Lung (tissue), 12 donors: Measurements from ENCODE around the gene ZNF532. TPM values are rescaled to one million over a fixed set of nuclear protein-coding genes. Genes with fewer than 3 reads are reported as not detected.
"Not testable (repeated sequence)": the region's sequence is repeated elsewhere in the genome, so short reads cannot be mapped to it uniquely, and the experiment has no call there.

Source experiments
- ATAC-seq: fragments of 200-7000 bp; cut with Tn5 transposase; one replicate; pipeline ENCODE4 v1.9.1; 2020; ENCODE audit warnings: moderate number of reproducible peaks; ENCODE audit not compliant: insufficient read depth, low FRiP score
- DNase-seq, 3 donors: peaks; one replicate each; pipeline ENCODE4 v3.0.0-alpha.2; 2013 to 2017
- H3K27ac ChIP-seq, 2 donors: one replicate each; pipeline ENCODE4 v1.5.1; 2013; ENCODE audit warnings: mild to moderate bottlenecking in 2 of 2, moderate library complexity in 2 of 2, control low read depth in 1 of 2, inconsistent platforms in 1 of 2, low read depth in 1 of 2, low read length in 1 of 2
- H3K27me3 ChIP-seq, 3 donors: one replicate each; pipeline ENCODE4 v1.5.1; 2013; ENCODE audit warnings: low read length in 2 of 3; ENCODE audit not compliant: control insufficient read depth in 3 of 3, insufficient read depth in 3 of 3
- H3K36me3 ChIP-seq, 4 donors: one replicate each; pipeline ENCODE4 v1.5.1; 2013; ENCODE audit warnings: low read length in 4 of 4, mild to moderate bottlenecking in 1 of 4, moderate library complexity in 1 of 4; ENCODE audit not compliant: control insufficient read depth in 4 of 4, insufficient read depth in 4 of 4
- H3K4me1 ChIP-seq, 5 donors: one replicate each; pipeline ENCODE4 v1.5.1; 2013; ENCODE audit warnings: low read length in 5 of 5, mild to moderate bottlenecking in 2 of 5, moderate library complexity in 1 of 5; ENCODE audit not compliant: control insufficient read depth in 5 of 5, insufficient read depth in 5 of 5
- H3K4me3 ChIP-seq: one replicate; pipeline ENCODE4 v1.5.1; 2013; ENCODE audit warnings: mild to moderate bottlenecking, control low read depth, moderate library complexity
- H3K9ac ChIP-seq, 2 donors: one replicate each; pipeline ENCODE4 v1.5.1; 2013; ENCODE audit warnings: low read length in 2 of 2, control low read depth in 1 of 2; ENCODE audit not compliant: insufficient read depth in 1 of 2
- H3K9me3 ChIP-seq, 4 donors: one replicate each; pipeline ENCODE4 v1.5.1; 2013; ENCODE audit warnings: low read length in 3 of 4, mild to moderate bottlenecking in 1 of 4, moderate library complexity in 1 of 4; ENCODE audit not compliant: control insufficient read depth in 4 of 4, insufficient read depth in 3 of 4
- WGBS, 2 donors: extraction: QIAGEN DNeasy Blood & Tissue Kit; methylation state at CpG; one replicate each; pipeline ENCODE4 v1.1.7; 2013; 5-methylcytosine and 5-hydroxymethylcytosine counted together
- polyA plus RNA-seq, 2 donors: library from polyadenylated mRNA; stranded (reverse); fragments of 200-250 nt; gene quantifications; one replicate each; pipeline ENCODE4 v1.2.1, GENCODE V29; 2013
- total RNA-seq, 2 donors: library from RNA; depleted of rRNA in 1 of 2; stranded (reverse); fragments of >200 nt in 1 of 2; gene quantifications; one replicate each; pipeline ENCODE4 v1.2.1, GENCODE V29; 2014 to 2021
- TF ChIP-seq, protein P1 (sequence below): IDR thresholded peaks from 2 replicates; pipeline ENCODE4 v1.5.1; 2012; ENCODE audit warnings: mild to moderate bottlenecking; ENCODE audit errors: control extremely low read depth, extremely low read depth
- donor health status: control.
- donor health status: control.
- donor health status: Bipolar disorder and iron deficiency.
- donor health status: healthy.
- donor health status: DM: yes; HTN: yes; CAD: no.

Gene ZNF532
- total and polyA plus RNA-seq, 4 donors: 12.3 to 128 (median 38.6) TPM

DNA sequence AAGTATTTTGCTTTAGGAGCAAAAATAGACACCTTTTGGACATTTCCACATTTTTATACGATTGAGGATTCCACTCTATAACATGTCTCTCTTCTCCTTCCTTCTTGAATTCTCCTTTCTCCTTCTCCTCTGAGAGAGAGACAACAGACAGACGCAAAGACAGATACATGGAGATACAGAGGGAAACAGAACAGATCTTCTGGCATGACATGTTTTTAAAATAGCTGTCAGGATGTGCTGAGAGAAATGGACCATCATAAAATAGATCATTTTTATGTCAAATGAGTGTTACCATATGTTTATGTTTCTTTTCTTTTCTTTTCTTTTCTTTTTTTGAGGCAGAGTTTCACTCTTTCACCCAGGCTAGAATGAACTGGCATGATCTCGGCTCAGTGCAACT lies 44.4 kb upstream of the ZNF532 start:
- Histone ChIP-seq H3K36me3 (no peaks in the 10 kb centered on the region), H3K4me3 (no peak overlapping the region), H3K9me3 (no peaks in the 10 kb centered on the region), H3K27me3 (no peaks in the 10 kb centered on the region), H3K9ac (no peak overlapping the region), H3K27ac (no peak overlapping the region), H3K4me1 (no peaks in the 10 kb centered on the region)
- TF ChIP-seq, protein P1, sequence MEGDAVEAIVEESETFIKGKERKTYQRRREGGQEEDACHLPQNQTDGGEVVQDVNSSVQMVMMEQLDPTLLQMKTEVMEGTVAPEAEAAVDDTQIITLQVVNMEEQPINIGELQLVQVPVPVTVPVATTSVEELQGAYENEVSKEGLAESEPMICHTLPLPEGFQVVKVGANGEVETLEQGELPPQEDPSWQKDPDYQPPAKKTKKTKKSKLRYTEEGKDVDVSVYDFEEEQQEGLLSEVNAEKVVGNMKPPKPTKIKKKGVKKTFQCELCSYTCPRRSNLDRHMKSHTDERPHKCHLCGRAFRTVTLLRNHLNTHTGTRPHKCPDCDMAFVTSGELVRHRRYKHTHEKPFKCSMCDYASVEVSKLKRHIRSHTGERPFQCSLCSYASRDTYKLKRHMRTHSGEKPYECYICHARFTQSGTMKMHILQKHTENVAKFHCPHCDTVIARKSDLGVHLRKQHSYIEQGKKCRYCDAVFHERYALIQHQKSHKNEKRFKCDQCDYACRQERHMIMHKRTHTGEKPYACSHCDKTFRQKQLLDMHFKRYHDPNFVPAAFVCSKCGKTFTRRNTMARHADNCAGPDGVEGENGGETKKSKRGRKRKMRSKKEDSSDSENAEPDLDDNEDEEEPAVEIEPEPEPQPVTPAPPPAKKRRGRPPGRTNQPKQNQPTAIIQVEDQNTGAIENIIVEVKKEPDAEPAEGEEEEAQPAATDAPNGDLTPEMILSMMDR: no peak
- DNase-seq (no peak), ATAC-seq (no peak)
- 88 to 89% methylated on average over 3 of the region's 3 CpGs for whole genome bisulfite sequencing, 2 donors

DNA sequence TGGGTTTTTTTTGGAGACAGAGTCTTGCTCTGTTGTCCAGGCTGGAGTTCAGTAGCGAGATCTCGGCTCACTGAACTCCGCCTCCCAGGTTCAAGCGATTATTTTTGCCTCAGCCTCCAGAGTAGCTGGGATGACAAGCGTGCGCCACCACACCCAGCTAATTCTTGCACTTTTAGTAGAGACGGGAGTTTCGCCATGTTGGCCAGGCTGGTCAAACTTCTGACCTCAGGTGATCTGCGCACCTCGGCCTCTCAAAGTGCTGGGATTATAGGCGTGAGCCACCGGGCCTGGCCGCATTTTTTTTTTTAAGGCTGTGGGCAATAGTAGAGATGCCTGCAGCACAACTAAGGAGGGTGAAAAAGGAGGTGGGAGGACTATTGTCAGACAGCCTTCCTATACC lies 41.7 kb upstream of the ZNF532 start:
- Histone ChIP-seq H3K36me3 (no peaks in the 10 kb centered on the region), H3K9ac (no peak overlapping the region), H3K27ac (no peak overlapping the region), H3K4me3 (no peak overlapping the region), H3K27me3 (no peaks in the 10 kb centered on the region), H3K4me1 (no peaks in the 10 kb centered on the region), H3K9me3 (peaks cover 0 to under 1% (median 0%) of the 10 kb centered on the region in 4 donors)
- 96 to 97% methylated on average over 13 of the region's 13 CpGs for WGBS, 2 donors
- no peak for ATAC-seq
- TF ChIP-seq, protein P1: no peak
- DNase-seq: no peak

DNA sequence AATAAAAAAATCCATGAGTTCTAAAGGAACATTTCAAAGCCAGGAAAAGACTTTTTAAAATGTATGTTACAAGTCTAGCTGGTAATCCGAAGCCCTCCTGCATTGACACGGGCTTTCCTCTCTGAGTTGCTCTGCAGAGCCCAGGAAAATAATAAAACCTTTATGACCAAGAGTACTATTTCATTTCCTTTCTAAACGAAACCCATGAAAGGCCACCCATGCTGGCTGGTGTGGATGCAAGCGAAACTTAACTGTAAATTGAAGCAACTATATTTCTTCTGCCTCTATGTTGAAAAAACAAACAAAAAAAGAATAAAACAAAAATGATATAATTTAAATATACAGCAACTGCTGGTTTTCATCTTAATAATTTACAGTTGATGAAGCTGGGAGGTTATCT lies 41.3 kb upstream of the ZNF532 start:
- TF ChIP-seq, protein P1: no peak
- ATAC-seq: no peak

DNA sequence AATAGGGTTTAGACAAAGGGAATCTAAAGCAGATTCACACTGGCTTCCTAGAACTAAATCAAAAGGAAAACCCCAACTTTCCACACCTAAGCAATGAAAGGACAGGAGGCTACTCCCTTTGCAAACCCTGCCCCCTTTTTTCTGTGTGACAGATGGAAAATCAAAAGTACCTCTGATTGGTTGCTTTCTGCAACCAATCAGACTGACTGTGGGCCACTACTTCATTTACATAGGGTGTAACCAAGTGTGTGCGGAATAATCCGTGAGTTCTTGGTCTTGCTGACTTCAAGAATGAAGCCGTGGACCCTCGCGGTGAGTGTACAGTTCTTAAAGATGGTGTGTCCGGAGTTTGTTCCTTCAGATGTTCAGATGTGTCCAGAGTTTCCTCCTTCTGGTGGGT lies 37.8 kb upstream of the ZNF532 start:
- WGBS, 2 donors: 93 to 95% methylated on average over 6 of the region's 6 CpGs
- not testable (repeated sequence) for H3K4me3 ChIP-seq, ATAC-seq, H3K27ac ChIP-seq, H3K27me3 ChIP-seq, H3K9me3 ChIP-seq, H3K9ac ChIP-seq, H3K36me3 ChIP-seq, DNase-seq, H3K4me1 ChIP-seq

More for the DNA sequence above, 41.3 kb upstream of the ZNF532 start:
- no peaks in the 10 kb centered on the region for H3K36me3 ChIP-seq
- no peaks in the 10 kb centered on the region for H3K4me1 ChIP-seq
- H3K27ac ChIP-seq: no peak overlapping the region
- DNase-seq: no peak
- H3K4me3 ChIP-seq: no peak overlapping the region
- H3K9me3 ChIP-seq: peaks cover 0 to 2% (median 0%) of the 10 kb centered on the region in 4 donors
- no peak overlapping the region for H3K9ac ChIP-seq
- WGBS, 2 donors: 86 to 89% methylated on average over 4 of the region's 4 CpGs
- no peaks in the 10 kb centered on the region for H3K27me3 ChIP-seq
